Stimulated activated CD4-positive, alpha-beta T cell treated with anti-CD3 and anti-CD28 coated beads, Interleukin-1b, Interleukin-23, amount 100 ng/mL, for 24 hours (primary cell): ENCODE measurements around the gene GOSR2.

Experiments used
- DNase-seq, 4 experiments: peaks; one replicate each; pipeline ENCODE4 v3.0.0-alpha.2; 2020; ENCODE audit warnings: low read depth in 4 of 4, low spot score in 1 of 4

Gene GOSR2

DNA sequence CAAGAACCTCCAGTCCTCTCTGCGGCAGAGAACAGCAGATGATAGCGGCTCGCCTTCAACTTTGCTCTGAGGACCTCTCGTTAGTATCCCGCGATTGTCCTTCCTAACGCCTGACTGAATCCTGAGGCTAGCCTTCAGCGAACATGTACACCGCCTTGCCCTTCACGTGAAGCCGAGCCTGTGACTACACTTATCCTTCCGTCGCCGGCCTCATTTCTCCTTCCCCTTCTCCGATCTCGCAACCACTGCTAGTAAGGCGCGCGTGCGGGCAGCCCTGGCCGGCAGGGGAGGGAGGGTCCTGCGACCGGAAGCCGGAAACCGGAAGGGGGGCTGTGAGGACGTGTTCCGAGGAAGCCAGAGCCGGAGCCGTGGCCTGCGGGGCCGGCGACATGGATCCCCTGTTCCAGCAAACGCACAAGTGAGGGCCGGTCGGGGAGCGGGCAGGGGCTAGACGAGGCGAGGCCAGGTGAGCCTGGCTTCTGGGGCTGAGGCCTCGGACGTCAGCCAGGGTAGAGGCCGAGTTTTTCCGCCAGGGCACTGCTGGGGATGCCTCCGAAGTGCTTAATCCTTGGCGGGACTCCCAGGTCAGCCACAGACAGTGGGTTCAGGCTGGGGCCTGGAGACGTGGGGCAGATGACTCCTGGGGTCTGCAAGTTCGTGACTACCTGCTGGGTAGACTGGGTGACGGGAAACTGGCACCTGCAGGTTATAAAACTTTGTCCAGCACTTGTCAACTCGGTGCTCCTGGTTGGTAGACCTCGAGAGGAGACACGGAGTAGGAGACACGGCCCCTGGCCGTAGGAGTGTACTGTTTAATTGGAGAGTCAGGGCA is at the start of gene GOSR2:
TSS of gene GOSR2 (plus strand) at position 357 of the 832 bp plus-strand sequence. CDS start at position 390, 33 bp downstream.
- DNase-seq = peak; percentile 83 to 89 (median 85)

DNA sequence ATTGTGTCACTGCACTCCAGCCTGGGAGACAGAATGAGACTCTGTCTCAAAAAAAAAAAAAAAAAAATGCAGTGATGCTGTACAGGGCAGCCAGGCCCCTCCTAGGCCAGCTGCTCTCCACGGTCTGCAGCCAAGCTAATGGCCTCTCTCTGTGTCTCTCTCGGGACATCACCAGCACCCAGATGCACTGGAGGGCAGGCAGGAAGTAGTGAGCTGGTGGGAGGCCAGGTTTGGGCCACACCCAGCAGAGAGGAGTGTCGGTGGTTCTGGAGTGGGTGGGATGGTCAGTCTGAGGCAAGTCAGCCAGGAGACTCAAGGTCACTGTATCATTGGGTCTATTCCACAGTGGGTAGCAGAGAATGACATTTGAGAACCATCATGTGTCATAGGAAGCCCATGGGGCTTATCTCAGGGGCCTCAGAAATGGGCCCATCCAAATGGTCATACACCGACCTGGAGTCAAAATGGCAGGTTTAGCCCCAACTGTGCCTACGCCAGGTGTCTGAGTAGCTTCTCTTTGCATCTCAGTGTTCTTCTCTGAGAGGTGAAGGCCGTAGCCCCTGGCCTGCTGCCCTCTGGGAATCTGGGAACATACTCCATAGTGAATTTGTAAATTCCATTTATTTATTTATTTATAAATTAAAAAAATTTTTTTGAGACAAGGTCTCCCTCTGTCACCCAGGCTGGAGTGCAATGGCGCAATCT is 48.9 kb upstream of the GOSR2 start:
- DNase-seq = no peak

GRCh38 chr17:46874906-46875305 is 48.1 kb upstream of the GOSR2 start:
- no peak for DNase-seq

DNA sequence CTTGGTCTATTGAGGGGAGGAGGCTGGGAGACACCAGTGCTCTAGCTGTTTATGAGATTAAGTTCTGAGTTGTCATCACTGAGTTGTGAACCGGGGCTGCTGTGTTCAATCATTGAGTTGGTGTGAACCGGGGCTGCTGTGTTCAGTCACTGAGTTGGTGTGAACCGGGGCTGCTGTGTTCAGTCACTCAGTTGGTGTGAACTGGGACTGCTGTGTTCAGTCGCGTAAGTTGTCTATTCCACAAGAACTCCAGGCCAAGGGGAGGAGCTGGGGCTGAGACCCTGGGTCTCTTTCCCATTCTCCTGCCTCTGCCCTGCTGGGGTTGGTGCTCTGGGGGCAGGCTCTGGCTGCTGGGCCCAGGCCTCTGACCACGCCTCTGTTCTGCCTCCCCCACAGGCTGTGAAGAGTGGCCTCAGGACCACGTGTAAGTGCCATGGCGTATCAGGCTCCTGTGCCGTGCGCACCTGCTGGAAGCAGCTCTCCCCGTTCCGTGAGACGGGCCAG is 47.1 kb upstream of the GOSR2 start:
- no peak for DNase-seq

DNA sequence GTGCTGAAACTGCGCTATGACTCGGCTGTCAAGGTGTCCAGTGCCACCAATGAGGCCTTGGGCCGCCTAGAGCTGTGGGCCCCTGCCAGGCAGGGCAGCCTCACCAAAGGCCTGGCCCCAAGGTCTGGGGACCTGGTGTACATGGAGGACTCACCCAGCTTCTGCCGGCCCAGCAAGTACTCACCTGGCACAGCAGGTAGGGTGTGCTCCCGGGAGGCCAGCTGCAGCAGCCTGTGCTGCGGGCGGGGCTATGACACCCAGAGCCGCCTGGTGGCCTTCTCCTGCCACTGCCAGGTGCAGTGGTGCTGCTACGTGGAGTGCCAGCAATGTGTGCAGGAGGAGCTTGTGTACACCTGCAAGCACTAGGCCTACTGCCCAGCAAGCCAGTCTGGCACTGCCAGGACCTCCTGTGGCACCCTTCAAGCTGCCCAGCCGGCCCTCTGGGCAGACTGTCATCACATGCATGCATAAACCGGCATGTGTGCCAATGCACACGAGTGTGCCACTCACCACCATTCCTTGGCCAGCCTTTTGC is 46.5 kb upstream of the GOSR2 start:
- no peak for DNase-seq

- no peak for DNase-seq
Observed at GRCh38 chr17:46876926-46877325, 46.0 kb upstream of the GOSR2 start.

DNA sequence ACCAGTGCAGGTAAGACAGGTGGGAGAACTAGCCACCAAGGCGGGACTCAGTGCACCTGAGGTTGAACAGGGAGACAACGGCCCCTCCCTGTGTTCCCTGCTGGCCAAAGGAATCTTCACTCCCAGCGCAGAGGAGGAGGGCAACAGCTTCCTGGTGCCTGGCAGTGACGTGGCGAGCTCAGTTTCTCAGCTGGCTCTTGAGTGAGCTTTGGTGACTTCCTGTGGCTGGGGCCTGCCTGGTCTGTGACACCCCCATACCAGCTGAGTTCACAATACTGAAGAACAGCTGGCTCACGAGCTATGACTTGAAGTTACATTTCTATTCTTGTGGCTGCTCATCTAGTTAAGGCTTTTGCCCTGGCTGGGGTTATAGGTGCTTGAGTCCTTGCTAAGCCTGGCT is 45.5 kb upstream of the GOSR2 start:
- no peak for DNase-seq

GRCh38 chr17:46878055-46878454 is 44.9 kb upstream of the GOSR2 start:
- no peak for DNase-seq

DNA sequence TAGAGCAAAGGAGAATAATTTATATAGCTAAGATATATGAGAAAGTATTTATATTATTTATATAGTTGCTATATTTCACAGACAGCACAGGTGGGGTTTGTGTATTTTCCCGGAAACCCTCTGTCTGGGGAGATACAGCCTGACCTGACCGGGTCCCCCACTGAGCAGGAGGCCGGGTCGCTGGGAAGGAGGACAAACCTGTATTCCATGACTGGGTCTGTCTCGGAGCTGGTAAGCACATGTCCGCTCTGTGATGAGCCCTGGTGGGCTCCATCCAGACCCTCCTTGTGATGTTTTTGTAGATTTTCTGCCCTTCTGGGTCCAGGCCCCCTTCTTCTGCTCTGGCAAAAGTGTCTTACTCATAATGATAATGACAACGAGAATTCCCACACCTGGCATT is 43.9 kb upstream of the GOSR2 start:
- no peak for DNase-seq

DNA sequence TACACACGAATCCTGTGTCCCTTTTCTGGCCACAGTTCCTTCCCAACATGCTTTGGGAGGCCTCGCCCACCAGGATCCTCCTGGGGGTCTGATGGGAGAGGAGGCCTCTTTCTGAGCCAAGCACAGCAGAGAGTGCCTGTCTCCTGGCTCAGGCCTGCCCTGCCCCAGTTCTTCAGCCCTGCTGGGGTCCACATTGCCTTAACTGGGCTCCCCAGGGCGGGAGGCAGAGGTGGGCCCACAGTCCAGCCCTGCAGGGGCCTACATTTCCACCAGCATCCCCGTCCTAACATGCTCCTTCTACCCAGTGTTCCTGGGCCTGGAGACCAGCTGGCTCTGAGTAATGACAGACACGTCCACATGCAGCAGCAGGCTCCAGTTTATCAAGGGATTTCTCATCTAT is 41.9 kb upstream of the GOSR2 start:
- no peak for DNase-seq

- DNase-seq = no peak
Observed at GRCh38 chr17:46882666-46883065, 40.3 kb upstream of the GOSR2 start.

DNA sequence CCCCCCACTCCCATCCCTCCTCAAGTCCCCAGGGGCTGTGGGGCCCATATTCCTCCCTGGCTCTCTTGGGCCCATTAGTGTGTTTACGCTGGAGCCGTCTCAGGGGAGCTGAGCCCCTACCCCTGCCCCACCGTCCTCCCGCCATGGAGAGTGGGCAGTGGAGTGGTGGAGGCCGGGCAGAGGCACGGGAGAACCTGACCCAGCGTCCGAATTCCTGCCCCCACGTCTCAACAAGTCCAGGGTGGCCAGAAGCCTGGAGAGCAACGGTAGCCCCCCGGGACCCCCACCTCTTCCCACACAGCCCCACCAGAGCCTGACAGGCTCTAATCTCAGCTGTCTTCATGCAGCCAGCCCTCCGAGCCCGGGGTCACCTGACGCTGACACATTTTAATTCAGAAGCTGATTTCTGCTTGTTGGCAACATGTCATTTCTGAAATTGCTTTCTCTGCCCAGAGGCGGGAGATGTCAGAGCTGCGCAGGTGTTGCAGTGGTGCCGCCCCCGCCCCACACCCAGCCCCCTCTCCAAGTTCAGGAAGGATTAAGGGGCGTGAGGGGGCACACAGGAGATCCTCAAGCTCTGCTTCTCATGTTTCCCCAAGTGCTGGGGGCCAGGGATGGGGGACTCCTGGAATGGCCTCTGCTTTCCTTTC is 39.0 kb upstream of the GOSR2 start:
- no peak for DNase-seq

DNA sequence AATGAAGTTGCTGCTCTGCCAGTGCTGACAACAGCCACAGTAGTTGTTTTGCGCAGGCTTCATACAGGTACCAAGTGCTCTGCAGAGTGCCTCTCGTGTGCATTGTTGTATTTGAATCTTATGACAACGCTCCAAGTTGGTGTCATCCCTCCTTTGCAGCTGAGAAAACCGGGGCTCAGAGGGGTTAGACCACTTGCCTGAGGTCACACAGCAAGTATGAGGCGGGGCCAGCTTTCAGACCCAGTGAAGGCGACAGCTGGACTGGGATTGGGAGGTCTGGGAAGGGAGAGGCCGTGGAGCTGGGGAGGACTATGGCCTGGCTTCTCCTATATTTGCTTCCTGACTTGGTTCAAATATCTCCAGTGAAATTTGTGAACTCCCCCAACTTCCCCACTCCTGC is 38.4 kb upstream of the GOSR2 start:
- no peak for DNase-seq

DNA sequence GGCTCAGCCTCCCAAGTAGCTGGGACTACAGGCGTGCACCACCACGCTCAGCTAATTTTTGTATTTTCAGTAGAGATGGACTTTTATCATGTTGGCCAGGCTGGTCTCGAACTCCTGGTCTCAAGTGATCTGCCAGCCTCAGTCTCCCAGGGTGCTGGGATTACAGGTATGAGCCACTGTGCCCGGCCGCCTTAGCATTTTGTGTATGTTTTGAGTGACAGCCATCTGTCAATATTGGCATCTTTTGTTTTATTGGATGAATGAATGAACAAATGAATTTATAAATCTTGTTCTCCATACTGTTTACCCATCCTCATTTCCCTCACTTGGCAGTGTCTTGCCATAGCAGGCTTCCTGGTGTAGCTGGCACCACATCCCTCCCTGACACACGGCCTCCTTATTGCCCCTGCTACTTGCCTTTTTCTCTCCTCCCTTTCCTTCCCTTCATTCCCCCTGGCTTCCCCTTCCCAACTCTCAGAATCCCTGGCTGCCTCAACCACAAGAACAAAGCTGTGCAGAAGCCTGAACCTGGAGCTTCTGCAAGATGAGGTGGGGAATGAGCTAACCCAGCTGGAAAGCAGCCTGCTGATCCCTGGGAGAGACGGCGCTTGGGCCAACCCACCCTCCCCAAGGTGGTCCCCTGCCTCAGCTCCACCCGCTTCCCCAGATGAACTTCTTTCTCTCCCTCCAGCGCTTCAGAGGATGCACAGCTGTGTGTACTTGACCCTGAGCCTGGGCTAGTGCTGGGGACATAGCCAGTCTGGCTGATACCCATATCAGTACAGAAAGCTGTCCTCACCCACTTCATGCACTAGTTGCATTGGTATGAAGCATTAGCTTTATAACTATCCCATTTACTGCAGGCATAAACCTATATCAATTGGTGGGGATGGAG is 37.3 kb upstream of the GOSR2 start:
- DNase-seq = no peak

DNA sequence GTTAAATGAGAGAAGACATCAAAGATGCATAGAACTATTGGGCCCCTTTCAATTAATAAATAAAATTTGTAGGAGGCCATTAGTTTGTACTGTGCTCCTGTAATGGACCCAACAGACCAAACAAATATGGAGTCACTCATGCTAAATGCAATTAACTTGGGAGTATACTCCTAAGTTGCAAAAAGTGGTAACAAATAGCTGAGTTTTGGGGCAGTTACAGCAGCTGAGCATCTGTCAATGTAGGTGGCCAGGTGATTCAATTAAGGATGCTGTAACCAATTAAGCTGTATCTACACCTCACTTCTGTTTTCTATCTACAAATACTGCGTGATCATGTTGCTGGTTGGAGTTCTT is 36.7 kb upstream of the GOSR2 start:
- DNase-seq = no peak

DNA sequence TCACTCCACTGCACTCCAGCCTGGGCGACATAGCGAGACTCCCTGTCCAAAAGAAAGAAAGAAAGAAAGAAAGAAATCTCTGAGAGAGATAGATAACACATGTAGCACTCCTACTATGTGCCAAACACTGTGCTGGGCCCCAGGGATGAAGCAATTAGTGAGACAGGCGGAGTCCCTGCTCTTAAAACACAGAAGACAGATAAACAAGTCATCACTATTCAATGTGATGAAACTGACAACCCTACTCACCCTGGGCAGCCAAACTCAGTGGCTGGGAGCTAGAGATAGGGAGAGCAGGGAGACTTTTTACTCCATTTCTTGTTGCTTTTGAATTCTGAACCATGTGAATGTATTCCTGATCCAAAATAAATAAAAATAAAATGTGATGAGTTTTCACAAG is 35.2 kb upstream of the GOSR2 start:
- DNase-seq = no peak

GRCh38 chr17:46888727-46889126 is 34.2 kb upstream of the GOSR2 start:
- no peak for DNase-seq

DNA sequence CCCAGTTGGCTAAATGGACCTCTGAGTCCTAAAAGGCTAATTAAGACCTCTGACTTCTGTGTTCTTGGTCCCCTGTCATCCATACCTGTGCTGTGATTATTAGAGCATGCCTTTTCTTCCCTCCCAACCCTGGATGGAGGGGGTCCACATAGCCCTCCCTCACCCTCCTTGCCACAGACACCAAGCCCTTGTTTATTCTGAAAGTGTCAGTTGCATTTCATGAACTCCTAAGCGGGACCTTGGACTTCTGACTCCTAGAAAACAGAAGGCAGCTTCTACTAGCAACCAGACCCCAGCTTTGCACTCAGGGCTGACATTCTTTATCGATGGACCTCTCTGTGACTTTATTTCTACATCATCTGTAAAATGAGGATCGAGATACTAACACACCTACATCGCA is 33.4 kb upstream of the GOSR2 start:
- no peak for DNase-seq

- no peak for DNase-seq
Observed at GRCh38 chr17:46889992-46890564, 32.9 kb upstream of the GOSR2 start.

GRCh38 chr17:46890638-46891037 is 32.3 kb upstream of the GOSR2 start:
- DNase-seq = no peak
